Superior temporal gyrus (tissue), 1 donor: ENCODE results near the gene GIT1.

Source experiments
- DNase-seq: peaks from one replicate; pipeline ENCODE4 v3.0.0-alpha.2; 2016; ENCODE audit errors: extremely low spot score

GIT1 gene

GRCh38 chr17:29526322-29526721, 63.1 kb downstream of the GIT1 start:
- no peak for DNase-seq

- DNase-seq, result no peak
These were observed 64.8 kb downstream of the GIT1 start for GRCh38 chr17:29524692-29525091.
